H1 (cell line): ENCODE data around the gene SIRT6. TPM values are rescaled to one million over a fixed set of nuclear protein-coding genes. Genes with fewer than 3 reads are reported as not detected.

Experiments used
- CTCF ChIA-PET: fragments of 300-600 bp; sonication (Branson Sonifier 250); formaldehyde crosslinking; loops from one replicate; lab custom pipeline; 2021; ENCODE audit not compliant: partially characterized antibody; lab: Charles Lee
- POLR2A ChIA-PET: fragments of 300-600 bp; sonication (Branson Sonifier 250); formaldehyde crosslinking; loops from one replicate; lab custom pipeline; 2021; ENCODE audit warnings: inconsistent platforms; ENCODE audit not compliant: partially characterized antibody; lab: Charles Lee
- DNase-seq, 2 experiments: peaks; one replicate each; pipeline versions ENCODE4 v3.0.0 to v3.0.0-alpha.2; 2010 to 2022; ENCODE audit warnings: low spot score in 2 of 2, low read depth in 1 of 2, mixed read lengths in 1 of 2
- FAIRE-seq: peaks from 2 replicates; lab custom pipeline; 2011; peaks lifted over from hg19 to GRCh38; lab: Jason Lieb, UNC
- H2AFZ ChIP-seq: 2 replicates; pipeline ENCODE4 v1.8.1; 2012; ENCODE audit warnings: low read length, inconsistent platforms
- H2AK5ac ChIP-seq: 2 replicates; pipeline ENCODE4 v1.6.1; 2013; ENCODE audit warnings: low read depth, low read length
- H2BK120ac ChIP-seq: replicated peaks from 2 replicates; pipeline ENCODE3; 2013; ENCODE audit warnings: low read depth, low read length, inconsistent platforms
- H2BK12ac ChIP-seq: 2 replicates; pipeline ENCODE4 v1.6.1; 2013; ENCODE audit warnings: low read depth, low read length
- H2BK15ac ChIP-seq: 2 replicates; pipeline ENCODE4 v1.6.1; 2013; ENCODE audit warnings: low read length
- H2BK20ac ChIP-seq: 2 replicates; pipeline ENCODE4 v1.6.1; 2013; ENCODE audit warnings: low read length
- H2BK5ac ChIP-seq: 2 replicates; pipeline ENCODE4 v1.6.1; 2013; ENCODE audit warnings: low read depth, low read length
- H3K14ac ChIP-seq: 2 replicates; pipeline ENCODE4 v1.6.1; 2013; ENCODE audit warnings: inconsistent platforms; ENCODE audit not compliant: insufficient read length
- H3K18ac ChIP-seq: 2 replicates; pipeline ENCODE4 v1.6.1; 2013; ENCODE audit warnings: low read length; ENCODE audit errors: extremely low read depth
- H3K23ac ChIP-seq: 2 replicates; pipeline ENCODE4 v1.6.1; 2013; ENCODE audit warnings: inconsistent platforms; ENCODE audit not compliant: insufficient read length
- H3K23me2 ChIP-seq: 2 replicates; pipeline ENCODE4 v1.6.1; 2013; ENCODE audit warnings: low read depth, low read length
- H3K27ac ChIP-seq: 2 replicates; pipeline ENCODE4 v1.6.1; 2011; ENCODE audit warnings: low read depth, low read length, inconsistent platforms
- H3K27me3 ChIP-seq, 4 experiments: replicated peaks in 1 of 4; 1 replicate in 1 of 4; 2 replicates in 3 of 4; pipeline versions ENCODE4 v1.6.1 to v1.8.1; 2011 to 2013; ENCODE audit warnings: low read length in 3 of 4, mild to moderate bottlenecking in 3 of 4, inconsistent platforms in 2 of 4, mixed read lengths in 2 of 4, moderate library complexity in 1 of 4; ENCODE audit not compliant: control insufficient read depth in 3 of 4, insufficient read depth in 3 of 4; ENCODE audit errors: extremely low read depth in 1 of 4
- H3K36me3 ChIP-seq, 4 experiments: 2 replicates each; pipeline versions ENCODE4 v1.6.1 to v1.8.1; 2011 to 2013; ENCODE audit warnings: mild to moderate bottlenecking in 4 of 4, low read length in 3 of 4, moderate library complexity in 2 of 4, control low read depth in 1 of 4, inconsistent platforms in 1 of 4; ENCODE audit not compliant: insufficient read depth in 4 of 4, control insufficient read depth in 2 of 4
- H3K4ac ChIP-seq: replicated peaks from 2 replicates; pipeline ENCODE3; 2013; ENCODE audit warnings: low read length, low read depth, mixed read lengths, inconsistent platforms; ENCODE audit not compliant: insufficient read length
- H3K4me1 ChIP-seq, 4 experiments: replicated peaks in 1 of 4; 1 replicate in 1 of 4; 2 replicates in 3 of 4; pipeline versions ENCODE4 v1.6.1 to v1.8.1; 2011 to 2013; ENCODE audit warnings: low read length in 3 of 4, inconsistent platforms in 2 of 4, mixed read lengths in 1 of 4; ENCODE audit not compliant: insufficient read depth in 4 of 4, control insufficient read depth in 3 of 4
- H3K4me2 ChIP-seq, 2 experiments: 2 replicates each; pipeline versions ENCODE4 v1.6.1 to v1.8.1; 2011 to 2013; ENCODE audit warnings: low read depth in 2 of 2, low read length in 2 of 2, control low read depth in 1 of 2, inconsistent platforms in 1 of 2, mild to moderate bottlenecking in 1 of 2; ENCODE audit not compliant: insufficient read depth in 1 of 2
- H3K4me3 ChIP-seq, 4 experiments: fragments of 200-600, 300-600 bp in 1 of 4; sonication (generic), shearing (Covaris generic), sonication (Bioruptor Twin) in 1 of 4; 2 replicates each; pipeline versions ENCODE4 v1.5.1 to v1.8.1; 2011 to 2016; ENCODE audit warnings: low read length in 4 of 4, low read depth in 3 of 4, control low read depth in 2 of 4, inconsistent platforms in 2 of 4, mild to moderate bottlenecking in 2 of 4, mixed read lengths in 1 of 4, moderate library complexity in 1 of 4; ENCODE audit not compliant: insufficient read depth in 2 of 4; ENCODE audit errors: extremely low read depth in 1 of 4
- H3K56ac ChIP-seq: replicated peaks from 2 replicates; pipeline ENCODE3; 2013; ENCODE audit warnings: low read depth, mild to moderate bottlenecking, mixed read lengths, low read length, inconsistent platforms; ENCODE audit not compliant: insufficient read length
- H3K79me1 ChIP-seq: 2 replicates; pipeline ENCODE4 v1.6.1; 2013; ENCODE audit warnings: low read depth, low read length, control low read depth
- H3K79me2 ChIP-seq, 2 experiments: 2 replicates each; pipeline versions ENCODE4 v1.6.1 to v1.8.1; 2012 to 2013; ENCODE audit warnings: low read length in 2 of 2, mild to moderate bottlenecking in 2 of 2, inconsistent platforms in 1 of 2; ENCODE audit not compliant: insufficient read depth in 2 of 2, control insufficient read depth in 1 of 2
- H3K9ac ChIP-seq, 4 experiments: replicated peaks in 1 of 4; 1 replicate in 1 of 4; 2 replicates in 3 of 4; pipeline versions ENCODE4 v1.6.1 to v1.8.1; 2011 to 2013; ENCODE audit warnings: low read depth in 3 of 4, low read length in 3 of 4, control low read depth in 2 of 4, mild to moderate bottlenecking in 2 of 4, moderate library complexity in 2 of 4, inconsistent platforms in 1 of 4; ENCODE audit errors: extremely low read depth in 1 of 4
- H3K9me3 ChIP-seq, 2 experiments: 2 replicates each; pipeline versions ENCODE4 v1.6.1 to v1.8.1; 2012 to 2013; ENCODE audit warnings: mild to moderate bottlenecking in 2 of 2, moderate library complexity in 2 of 2, control low read depth in 1 of 2, inconsistent platforms in 1 of 2, low read depth in 1 of 2, low read length in 1 of 2, mixed read lengths in 1 of 2; ENCODE audit not compliant: insufficient read depth in 2 of 2
- H4K20me1 ChIP-seq, 2 experiments: replicated peaks in 1 of 2; 2 replicates each; pipeline versions ENCODE3 to v1.8.1; 2011 to 2013; ENCODE audit warnings: inconsistent platforms in 2 of 2, low read length in 2 of 2, mild to moderate bottlenecking in 1 of 2; ENCODE audit not compliant: insufficient read depth in 2 of 2, control insufficient read depth in 1 of 2
- H4K5ac ChIP-seq: 2 replicates; pipeline ENCODE4 v1.6.1; 2013; ENCODE audit warnings: low read length, low read depth, mixed read lengths, inconsistent platforms; ENCODE audit not compliant: insufficient read length
- H4K8ac ChIP-seq: 2 replicates; pipeline ENCODE4 v1.8.0; 2013; ENCODE audit warnings: mild to moderate bottlenecking, moderate library complexity, low read length, inconsistent platforms; ENCODE audit not compliant: insufficient read depth; ENCODE audit errors: extremely low read depth
- H4K91ac ChIP-seq: replicated peaks from 2 replicates; pipeline ENCODE3; 2013; ENCODE audit warnings: low read length, mixed read lengths, inconsistent platforms; ENCODE audit not compliant: insufficient read length
- RBBP5 ChIP-seq: IDR thresholded peaks from 2 replicates; pipeline ENCODE4 v1.7.1; 2012; ENCODE audit warnings: low read depth, mild to moderate bottlenecking, inconsistent platforms, low read length, moderate library complexity, borderline replicate concordance
- TEAD4 ChIP-seq: IDR thresholded peaks from 2 replicates; pipeline ENCODE4 v1.6.1; 2012; ENCODE audit warnings: low read depth, low read length, inconsistent platforms, mixed read lengths
- WGBS, 2 experiments: shearing (Covaris generic) in 1 of 2; methylation state at CpG; one replicate each; pipeline versions ENCODE4 v1.1.6 to v1.1.7; 2013 to 2015; ENCODE audit warnings: low lambda C conversion rate in 2 of 2, mixed read lengths in 2 of 2, inconsistent platforms in 1 of 2, low coverage in 1 of 2, missing lambda C conversion rate in 1 of 2; ENCODE audit not compliant: insufficient replicate concordance in 2 of 2, insufficient coverage in 1 of 2, insufficient read length in 1 of 2; ENCODE audit errors: extremely low coverage in 1 of 2, missing lambda C conversion rate in 1 of 2; 5-methylcytosine and 5-hydroxymethylcytosine counted together
- polyA plus RNA-seq, 7 experiments: library from polyadenylated mRNA; depleted of rRNA in 3 of 7; stranded (reverse) in 5 of 7; unstranded in 2 of 7; fragments of >200 nt in 5 of 7; fragments of 200-250 nt in 2 of 7; gene quantifications; 1 replicate in 5 of 7; 2 replicates in 1 of 7; 4 replicates in 1 of 7; pipeline versions ENCODE4 v1.2.1 to v1.2.3, GENCODE V29; 2011 to 2013; ENCODE audit warnings: missing spikeins in 2 of 7, mixed read lengths in 2 of 7
- total RNA-seq: library from RNA; stranded (reverse); fragmentation: NEBNext Ultra II Directional; extraction: Animal tissue kit (Norgen Biotek cat#: 25700); gene quantifications from 2 replicates; pipeline ENCODE4 v1.2.1, GENCODE V29; 2021

Gene SIRT6
- total and polyA plus RNA-seq, 2 of the 8 experiments (the other 6 are each of a cell fraction or from before 2014, with no cell fraction given): 25.2 to 27.0 TPM

- H4K91ac ChIP-seq: no peak overlapping the region
- no peak overlapping the region for H4K5ac ChIP-seq
- no peak overlapping the region for H3K18ac ChIP-seq
- ChIA-PET CTCF (interaction anchor here (7.1 kb wide), 1 partner anchor 15 kb away, joined by 79 read pairs; the partner anchor contains the start of gene CREB3L3), POLR2A (interaction anchor here (0.6 kb wide), 1 partner anchor 110 kb away, joined by 3 read pairs; the partner anchor contains the start of gene YJU2)
- H3K79me2 ChIP-seq: no peaks in the 10 kb centered on the region
- no peak overlapping the region for H4K8ac ChIP-seq
- no peak overlapping the region for H3K23ac ChIP-seq
- H2BK120ac ChIP-seq: no peak overlapping the region
- no peaks in the 10 kb centered on the region for H3K79me1 ChIP-seq
- no peak overlapping the region for H3K56ac ChIP-seq
- no peak overlapping the region for H3K14ac ChIP-seq
- 97% methylated on average over 8 of the region's 8 CpGs; no CpG with 5 or more reads in 1 of the 2 experiments for WGBS, 2 experiments
- H3K9me3 ChIP-seq: no peaks in the 10 kb centered on the region
- H3K4me2 ChIP-seq: no peak overlapping the region
- H2BK20ac ChIP-seq: no peak overlapping the region
- no peak overlapping the region for H3K4me3 ChIP-seq
- no peak for DNase-seq
- no peak for FAIRE-seq
- no peaks in the 10 kb centered on the region; a peak in 1 of 7 replicates for H3K4me1 ChIP-seq
- no peak overlapping the region for H3K9ac ChIP-seq
- H3K27ac ChIP-seq: no peak overlapping the region
- H2BK5ac ChIP-seq: no peak overlapping the region
- H4K20me1 ChIP-seq: no peaks in the 10 kb centered on the region
- H2BK15ac ChIP-seq: no peak overlapping the region
- no peaks in the 10 kb centered on the region for H3K27me3 ChIP-seq
- H3K4ac ChIP-seq: no peak overlapping the region
- no peaks in the 10 kb centered on the region for H3K36me3 ChIP-seq
- no peaks in the 10 kb centered on the region for H3K23me2 ChIP-seq
- TF ChIP-seq TEAD4 (no peak), RBBP5 (no peak)
- no peak overlapping the region for H2AK5ac ChIP-seq
- H2BK12ac ChIP-seq: no peak overlapping the region
- no peak overlapping the region for H2AFZ ChIP-seq
Measured at GRCh38 chr19:4136680-4137088, 45.7 kb downstream of the SIRT6 start.
